ENCODE data around the gene EGFLAM.
"Not testable (repeated sequence)": the region's sequence is repeated elsewhere in the genome, so short reads cannot be mapped to it uniquely, and the experiment has no call there.

EGFLAM gene

GRCh38 chr5:38329132-38329715 lies 70.9 kb downstream of the EGFLAM start:
- DNase-seq (ENCODE audit: low spot score): no peak

- DNase-seq (ENCODE audit: low spot score): no peak
Measured at GRCh38 chr5:38330207-38330606, 71.8 kb downstream of the EGFLAM start.

GRCh38 chr5:38331831-38332230 lies 73.5 kb downstream of the EGFLAM start:
- DNase-seq (ENCODE audit: low spot score): no peak

GRCh38 chr5:38333181-38333580 lies 74.8 kb downstream of the EGFLAM start:
- not testable (repeated sequence) for DNase-seq (ENCODE audit: low spot score)

GRCh38 chr5:38338455-38338854 lies 80.1 kb downstream of the EGFLAM start:
- peak; percentile 34 for DNase-seq (ENCODE audit: low spot score)

GRCh38 chr5:38339446-38339845 lies 81.1 kb downstream of the EGFLAM start:
- DNase-seq (ENCODE audit: low spot score): no peak

- DNase-seq (ENCODE audit: low spot score): no peak
Measured at GRCh38 chr5:38341056-38341455, 82.7 kb downstream of the EGFLAM start.

- no peak for DNase-seq (ENCODE audit: low spot score)
Measured at GRCh38 chr5:38341641-38342040, 83.3 kb downstream of the EGFLAM start.

GRCh38 chr5:38342261-38342660 lies 83.9 kb downstream of the EGFLAM start:
- no peak for DNase-seq (ENCODE audit: low spot score)

- DNase-seq (ENCODE audit: low spot score): no peak
Measured at GRCh38 chr5:38344891-38345290, 86.5 kb downstream of the EGFLAM start.

GRCh38 chr5:38346593-38346992 lies 88.2 kb downstream of the EGFLAM start:
- DNase-seq (ENCODE audit: low spot score): no peak

GRCh38 chr5:38347040-38347763 lies 88.8 kb downstream of the EGFLAM start:
- no peak for DNase-seq (ENCODE audit: low spot score)

- no peak for DNase-seq (ENCODE audit: low spot score)
Measured at GRCh38 chr5:38347896-38348295, 89.5 kb downstream of the EGFLAM start.

- no peak for DNase-seq (ENCODE audit: low spot score)
Measured at GRCh38 chr5:38360323-38361061, 102.1 kb downstream of the EGFLAM start.

GRCh38 chr5:38362713-38363112 lies 104.4 kb downstream of the EGFLAM start:
- DNase-seq (ENCODE audit: low spot score): no peak

- no peak for DNase-seq (ENCODE audit: low spot score)
Measured at GRCh38 chr5:38364825-38365224, 106.5 kb downstream of the EGFLAM start.

- no peak for DNase-seq (ENCODE audit: low spot score)
Measured at GRCh38 chr5:38367410-38367809, 109.1 kb downstream of the EGFLAM start.

- DNase-seq (ENCODE audit: low spot score): no peak
Measured at GRCh38 chr5:38367966-38368365, 109.6 kb downstream of the EGFLAM start.

GRCh38 chr5:38369692-38370091 lies 111.3 kb downstream of the EGFLAM start:
- no peak for DNase-seq (ENCODE audit: low spot score)

- no peak for DNase-seq (ENCODE audit: low spot score)
Measured at GRCh38 chr5:38370358-38371100, 112.2 kb downstream of the EGFLAM start.

GRCh38 chr5:38371596-38371995 lies 113.2 kb downstream of the EGFLAM start:
- DNase-seq (ENCODE audit: low spot score): no peak

GRCh38 chr5:38373743-38374142 lies 115.4 kb downstream of the EGFLAM start:
- no peak for DNase-seq (ENCODE audit: low spot score)

- no peak for DNase-seq (ENCODE audit: low spot score)
Measured at GRCh38 chr5:38375423-38375822, 117.1 kb downstream of the EGFLAM start.

Measured in HuH-7 (cell line).